BLaER1 (cell line): ENCODE data around the gene ASCC1.

ENCODE experiments used
- H3K27ac ChIP-seq: shearing (Covaris generic); formaldehyde crosslinking; 2 replicates; pipeline ENCODE4 v1.8.1; 2022
- H3K27me3 ChIP-seq: shearing (Covaris generic); formaldehyde crosslinking; 2 replicates; pipeline ENCODE4 v1.8.1; 2022
- H3K36me3 ChIP-seq: shearing (Covaris generic); formaldehyde crosslinking; 2 replicates; pipeline ENCODE4 v1.8.1; 2022
- H3K4me1 ChIP-seq: shearing (Covaris generic); formaldehyde crosslinking; 2 replicates; pipeline ENCODE4 v1.8.1; 2022
- H3K4me2 ChIP-seq: shearing (Covaris generic); formaldehyde crosslinking; 2 replicates; pipeline ENCODE4 v1.8.1; 2022
- H3K4me3 ChIP-seq: shearing (Covaris generic); formaldehyde crosslinking; 2 replicates; pipeline ENCODE4 v1.8.1; 2022
- H3K9ac ChIP-seq: shearing (Covaris generic); formaldehyde crosslinking; 2 replicates; pipeline ENCODE4 v1.8.1; 2022
- H3K9me3 ChIP-seq: shearing (Covaris generic); formaldehyde crosslinking; 2 replicates; pipeline ENCODE4 v1.8.1; 2022
- H4K20me1 ChIP-seq: shearing (Covaris generic); formaldehyde crosslinking; 2 replicates; pipeline ENCODE4 v1.8.1; 2022
- Cebpa-rat ChIP-seq: shearing (Covaris generic); IDR thresholded peaks from 2 replicates; pipeline ENCODE4 v1.8.1; 2022

The ASCC1 gene, protein sequence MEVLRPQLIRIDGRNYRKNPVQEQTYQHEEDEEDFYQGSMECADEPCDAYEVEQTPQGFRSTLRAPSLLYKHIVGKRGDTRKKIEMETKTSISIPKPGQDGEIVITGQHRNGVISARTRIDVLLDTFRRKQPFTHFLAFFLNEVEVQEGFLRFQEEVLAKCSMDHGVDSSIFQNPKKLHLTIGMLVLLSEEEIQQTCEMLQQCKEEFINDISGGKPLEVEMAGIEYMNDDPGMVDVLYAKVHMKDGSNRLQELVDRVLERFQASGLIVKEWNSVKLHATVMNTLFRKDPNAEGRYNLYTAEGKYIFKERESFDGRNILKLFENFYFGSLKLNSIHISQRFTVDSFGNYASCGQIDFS

GRCh38 chr10:72215611-72216549 lies at the start of gene ASCC1, which contains the start of gene ANAPC16:
Gene ASCC1 (minus strand): TSS chr10:72216276. CDS start chr10:72213298, 2,978 bp downstream.
Gene ANAPC16 (plus strand): TSS chr10:72216012. CDS start chr10:72223915, 7,903 bp downstream.
- Histone ChIP-seq H3K4me3 (peak within 1 kb of the TSS; percentile 84), H3K27me3 (no peaks in the 10 kb centered on the region), H3K4me1 (peaks cover 42% of the 10 kb centered on the region), H3K4me2 (peak within 1 kb of the TSS; percentile 96), H3K36me3 (peaks cover 34% of the 10 kb centered on the region), H3K9me3 (no peaks in the 10 kb centered on the region), H3K27ac (peak within 1 kb of the TSS; percentile 90), H4K20me1 (peaks cover 29% of the 10 kb centered on the region), H3K9ac (peak within 1 kb of the TSS; percentile 84)
- no peak for TF ChIP-seq Cebpa-rat

DNA sequence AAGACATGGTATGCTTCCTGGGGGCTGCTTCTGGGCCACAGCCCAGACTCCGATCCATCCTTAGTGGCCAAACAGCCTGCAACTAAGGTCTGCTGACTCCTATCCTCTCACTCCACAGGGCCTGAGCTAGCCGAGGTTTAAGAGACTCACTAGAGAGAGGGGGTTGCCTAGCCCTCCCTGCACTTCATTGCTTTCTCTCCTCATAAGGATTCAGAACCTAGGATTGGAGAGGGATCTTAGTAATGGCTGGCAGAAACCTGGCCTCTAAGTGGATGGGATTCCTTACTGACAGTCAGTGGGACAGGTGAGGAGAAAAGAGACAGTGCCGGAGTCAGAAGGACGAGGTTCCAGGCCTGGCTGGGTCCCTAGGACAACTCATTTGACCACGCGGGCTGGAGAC lies 49.4 kb upstream of the ASCC1 start:
- TF ChIP-seq Cebpa-rat: no peak
- H3K9me3 ChIP-seq: no peaks in the 10 kb centered on the region
- H3K36me3 ChIP-seq: no peaks in the 10 kb centered on the region
- no peak overlapping the region for H3K9ac ChIP-seq
- no peaks in the 10 kb centered on the region for H3K27me3 ChIP-seq
- H3K4me2 ChIP-seq: peak overlapping the region; percentile 97
- H3K4me3 ChIP-seq: no peak overlapping the region
- peaks cover 95% of the 10 kb centered on the region for H3K4me1 ChIP-seq
- no peaks in the 10 kb centered on the region for H4K20me1 ChIP-seq
- 0 out of 2 replicates have a peak overlapping the region, but pooled peaks have one; percentile 4 for H3K27ac ChIP-seq

- H3K4me3 ChIP-seq: no peak overlapping the region
- peaks cover 96% of the 10 kb centered on the region for H3K4me1 ChIP-seq
- no peak for TF ChIP-seq Cebpa-rat
- H3K27me3 ChIP-seq: no peaks in the 10 kb centered on the region
- no peak overlapping the region; the same call in 1 of the 2 replicates for H3K27ac ChIP-seq
- H3K4me2 ChIP-seq: peak overlapping the region; percentile 97
- H3K9me3 ChIP-seq: no peaks in the 10 kb centered on the region
- no peak overlapping the region for H3K9ac ChIP-seq
- H4K20me1 ChIP-seq: no peaks in the 10 kb centered on the region
- H3K36me3 ChIP-seq: no peaks in the 10 kb centered on the region
These were observed 48.5 kb upstream of the ASCC1 start for GRCh38 chr10:72264536-72264935.

DNA sequence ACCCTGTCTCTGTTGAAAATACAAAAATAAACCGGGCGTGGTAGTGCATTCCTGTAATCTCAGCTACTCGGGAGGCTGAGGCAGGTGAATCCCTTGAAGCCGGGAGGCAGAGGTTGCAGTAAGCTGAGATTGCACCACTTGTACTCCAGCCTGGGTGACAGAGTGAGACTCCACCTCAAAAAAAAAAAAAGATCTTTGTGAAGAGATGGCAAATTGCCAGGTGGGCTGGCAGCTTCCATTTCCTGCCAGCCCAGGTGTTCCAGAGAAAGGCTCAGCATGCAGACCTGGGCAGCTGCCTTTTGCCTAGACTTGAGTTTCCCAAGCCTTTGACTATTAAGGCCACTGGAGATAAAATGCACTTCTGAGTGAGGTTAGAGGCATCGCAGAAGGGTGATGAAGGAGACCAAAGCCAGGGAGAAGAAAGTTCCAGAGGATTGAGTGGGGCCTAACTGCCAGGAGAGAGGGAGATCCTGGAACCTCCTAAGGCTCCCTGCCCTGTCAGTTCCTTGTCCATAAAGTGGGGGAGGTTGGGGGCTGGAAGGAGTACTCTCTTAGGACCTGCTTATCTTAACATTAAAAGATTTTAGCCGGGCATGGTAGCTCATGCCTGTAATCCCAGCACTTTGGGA lies 47.7 kb upstream of the ASCC1 start:
- H3K9ac ChIP-seq: no peak overlapping the region
- TF ChIP-seq Cebpa-rat: no peak
- H3K27ac ChIP-seq: peak overlapping the region; percentile 35; the same call in 1 of the 2 replicates
- no peaks in the 10 kb centered on the region for H3K9me3 ChIP-seq
- no peaks in the 10 kb centered on the region for H4K20me1 ChIP-seq
- H3K36me3 ChIP-seq: no peaks in the 10 kb centered on the region
- peaks cover 97% of the 10 kb centered on the region for H3K4me1 ChIP-seq
- H3K4me2 ChIP-seq: peak overlapping the region; percentile 97
- H3K4me3 ChIP-seq: no peak overlapping the region
- H3K27me3 ChIP-seq: no peaks in the 10 kb centered on the region

DNA sequence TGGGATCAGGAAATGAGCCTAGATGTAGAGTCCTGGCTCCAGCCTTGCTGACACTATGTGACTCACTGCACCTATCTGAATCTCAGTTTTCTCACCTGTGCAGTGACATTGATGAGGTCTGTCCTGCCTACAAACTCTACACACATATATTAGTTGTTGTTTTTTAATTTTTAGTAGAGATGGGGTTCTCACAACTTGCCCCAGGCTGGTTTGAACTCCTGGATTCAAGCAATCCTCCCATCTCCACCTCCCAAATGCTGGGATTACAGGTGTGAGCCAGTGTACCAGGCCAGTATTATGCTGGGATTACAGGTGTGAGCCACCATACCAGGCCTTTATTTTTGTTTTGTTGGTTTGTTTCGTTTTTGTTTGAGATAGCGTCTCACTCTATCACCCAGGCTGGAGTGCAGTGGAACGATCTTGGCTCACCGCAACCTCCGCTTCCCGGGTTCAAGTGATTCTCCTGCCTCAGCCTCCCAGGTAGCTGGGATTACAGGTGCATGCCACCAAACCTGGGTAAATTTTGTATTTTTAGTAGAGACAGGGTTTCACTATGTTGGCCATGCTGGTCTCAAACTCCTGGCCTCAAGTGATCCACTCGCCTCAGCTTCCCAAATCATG lies 45.8 kb upstream of the ASCC1 start:
- Histone ChIP-seq H3K9ac (peak overlapping the region; percentile 77), H3K27ac (peak overlapping the region; percentile 80), H4K20me1 (no peaks in the 10 kb centered on the region), H3K36me3 (no peaks in the 10 kb centered on the region), H3K9me3 (no peaks in the 10 kb centered on the region), H3K4me3 (peak overlapping the region; percentile 63), H3K4me1 (peaks cover 98% of the 10 kb centered on the region), H3K4me2 (peak overlapping the region; percentile 97), H3K27me3 (no peaks in the 10 kb centered on the region)
- TF ChIP-seq Cebpa-rat: no peak

- Histone ChIP-seq H3K27ac (peak overlapping the region; percentile 80), H3K9ac (peak overlapping the region; percentile 77), H3K4me1 (peaks cover 98% of the 10 kb centered on the region), H3K4me2 (peak overlapping the region; percentile 97), H3K36me3 (no peaks in the 10 kb centered on the region), H3K4me3 (peak overlapping the region; percentile 63), H3K27me3 (no peaks in the 10 kb centered on the region), H3K9me3 (no peaks in the 10 kb centered on the region), H4K20me1 (no peaks in the 10 kb centered on the region)
- no peak for TF ChIP-seq Cebpa-rat
These were observed 45.1 kb upstream of the ASCC1 start for GRCh38 chr10:72260976-72261783.

- H3K27me3 ChIP-seq: no peaks in the 10 kb centered on the region
- H3K9ac ChIP-seq: peak overlapping the region; percentile 57
- peaks cover 98% of the 10 kb centered on the region for H3K4me1 ChIP-seq
- H3K9me3 ChIP-seq: no peaks in the 10 kb centered on the region
- H3K4me2 ChIP-seq: peak overlapping the region; percentile 97
- H3K27ac ChIP-seq: peak overlapping the region; percentile 80
- H3K36me3 ChIP-seq: no peaks in the 10 kb centered on the region
- no peaks in the 10 kb centered on the region for H4K20me1 ChIP-seq
- TF ChIP-seq Cebpa-rat: no peak
- peak overlapping the region; percentile 63 for H3K4me3 ChIP-seq
These were observed 44.3 kb upstream of the ASCC1 start for GRCh38 chr10:72260239-72260975.
